ENCODE data around the gene BRD3.
"Not testable (repeated sequence)": the region's sequence is repeated elsewhere in the genome, so short reads cannot be mapped to it uniquely, and the experiment has no call there.

Gene BRD3

GRCh38 chr9:134075689-134076088 is 7.9 kb upstream of the BRD3 start:
- H3K4me1 Mint-ChIP-seq (ENCODE audit: low read depth in 2 of 2); H3K9me3 Mint-ChIP-seq; H3K4me3 Mint-ChIP-seq; DNase-seq; H3K27ac Mint-ChIP-seq; H3K36me3 Mint-ChIP-seq (ENCODE audit: insufficient read depth); ATAC-seq (replicated peaks): not testable (repeated sequence)
- H3K27me3 Mint-ChIP-seq: peaks cover 36 to 47% of the 10 kb centered on the region in 2 donors

DNA sequence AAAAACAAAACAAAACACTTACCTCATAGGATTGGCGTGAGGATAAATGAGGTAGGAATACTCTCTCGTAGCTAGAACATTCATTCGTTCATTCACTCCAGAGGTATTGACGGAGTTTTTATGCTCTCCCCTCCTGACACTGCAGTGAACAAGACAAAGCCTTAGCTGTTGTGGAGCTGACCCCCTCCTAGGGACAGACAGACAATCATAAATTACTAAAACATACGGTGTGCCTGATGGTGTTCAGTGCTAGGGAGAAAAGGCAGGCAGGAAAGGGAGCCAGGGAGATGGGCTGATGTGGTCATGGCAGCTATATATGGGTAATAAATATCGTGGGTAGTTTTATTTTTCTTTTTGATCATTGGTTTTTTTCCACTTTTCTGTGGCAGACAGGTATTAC is 5.7 kb upstream of the BRD3 start:
- Mint-ChIP-seq H3K27me3 (peaks cover 27 to 53% of the 10 kb centered on the region in 2 donors), H3K9me3 (no peaks in the 10 kb centered on the region), H3K27ac (no peak overlapping the region), H3K36me3 (ENCODE audit: insufficient read depth) (peaks cover 11% of the 10 kb centered on the region), H3K4me1 (ENCODE audit: low read depth in 2 of 2) (peaks cover 0 to 9% of the 10 kb centered on the region in 2 donors), H3K4me3 (no peak overlapping the region)
- ATAC-seq (replicated peaks) (no peak), DNase-seq (no peak)

GRCh38 chr9:134072683-134073082 is 4.9 kb upstream of the BRD3 start:
- not testable (repeated sequence) for H3K4me3 Mint-ChIP-seq

DNA sequence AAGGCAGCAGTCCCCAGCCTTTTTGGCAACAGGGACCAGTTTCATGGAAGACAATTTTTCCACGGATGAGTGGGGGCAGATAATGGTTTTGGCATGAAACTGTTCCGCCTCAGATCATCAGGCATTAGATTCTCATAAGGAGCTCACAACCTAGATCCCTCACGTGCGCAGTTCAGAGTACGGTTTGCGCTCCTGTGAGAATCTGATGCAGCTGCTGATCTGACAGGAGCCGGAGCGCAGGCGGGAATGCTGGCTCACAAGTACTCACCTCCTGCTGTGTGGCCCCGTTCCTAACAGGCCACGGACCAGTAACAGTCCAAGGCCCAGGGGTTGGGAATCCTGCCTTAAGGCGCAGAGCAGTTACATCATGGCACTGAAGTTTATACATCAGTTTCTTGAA is 3.3 kb upstream of the BRD3 start:
- H3K27ac Mint-ChIP-seq: peak overlapping the region in 1 of 2 donors; percentile 55
- no peak for DNase-seq
- H3K4me1 Mint-ChIP-seq (ENCODE audit: low read depth in 2 of 2): peaks cover 5 to 13% of the 10 kb centered on the region in 2 donors
- no peak overlapping the region for H3K4me3 Mint-ChIP-seq
- peaks cover 27 to 42% of the 10 kb centered on the region in 2 donors for H3K27me3 Mint-ChIP-seq
- H3K36me3 Mint-ChIP-seq (ENCODE audit: insufficient read depth): peaks cover 21% of the 10 kb centered on the region
- no peaks in the 10 kb centered on the region for H3K9me3 Mint-ChIP-seq
- no peak for ATAC-seq (replicated peaks)

More at GRCh38 chr9:134072683-134073082, 4.9 kb upstream of the BRD3 start:
- not testable (repeated sequence) for ATAC-seq (replicated peaks); H3K27ac Mint-ChIP-seq; DNase-seq; H3K9me3 Mint-ChIP-seq; H3K4me1 Mint-ChIP-seq (ENCODE audit: low read depth in 2 of 2)
- peaks cover 11% of the 10 kb centered on the region for H3K36me3 Mint-ChIP-seq (ENCODE audit: insufficient read depth)
- peaks cover 27 to 51% of the 10 kb centered on the region in 2 donors for H3K27me3 Mint-ChIP-seq

DNA sequence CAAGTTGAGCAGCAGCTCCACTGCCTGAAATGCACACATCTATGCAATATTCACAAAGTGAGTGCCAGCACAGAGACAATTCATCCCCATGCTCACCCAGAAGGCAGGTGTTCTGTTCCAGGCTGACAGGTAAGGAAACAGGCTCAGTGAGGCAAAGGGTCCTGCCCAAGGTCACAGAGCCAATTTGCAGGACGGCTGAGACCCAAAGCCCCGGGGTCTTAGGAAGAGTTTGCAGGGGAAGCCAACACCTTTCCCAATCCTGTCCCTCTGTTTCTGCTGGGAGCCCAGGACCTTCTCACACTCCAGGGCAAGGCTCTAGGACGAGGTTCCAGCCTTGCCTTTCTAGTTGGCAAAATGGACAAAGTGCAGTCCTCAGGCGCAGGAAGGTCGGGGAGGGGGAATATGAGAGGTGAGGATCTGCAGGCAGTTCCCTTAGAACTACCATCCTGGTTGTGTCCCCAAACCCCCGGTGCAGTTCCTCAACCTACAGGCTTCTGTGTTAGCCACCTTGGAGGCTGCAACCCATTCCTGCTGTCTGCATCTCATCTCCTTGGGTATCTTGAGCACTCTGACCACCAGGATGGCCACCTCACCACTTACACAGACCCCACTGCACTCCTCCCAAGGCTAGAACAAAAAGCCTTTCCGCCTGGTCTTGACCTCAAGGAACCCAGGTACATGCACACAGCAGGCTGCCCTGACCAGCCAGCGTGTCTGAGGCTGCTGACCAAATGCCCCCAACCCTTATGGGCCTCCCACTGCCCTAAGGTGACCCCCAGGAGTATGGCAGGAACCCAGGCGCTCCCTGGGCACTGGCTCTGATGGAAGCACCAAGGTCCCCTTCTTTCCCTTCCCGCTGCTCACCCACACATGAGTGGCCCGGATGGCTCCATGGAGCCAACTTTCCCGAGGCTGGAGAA is 1.9 kb upstream of the BRD3 start:
- Mint-ChIP-seq H3K27ac (peak overlapping the region; percentile 92 to 94), H3K4me3 (peak overlapping the region; percentile 83 to 87), H3K4me1 (ENCODE audit: low read depth in 2 of 2) (peaks cover 16 to 25% of the 10 kb centered on the region in 2 donors), H3K27me3 (peaks cover 26 to 42% of the 10 kb centered on the region in 2 donors), H3K36me3 (ENCODE audit: insufficient read depth) (peaks cover 26% of the 10 kb centered on the region), H3K9me3 (no peaks in the 10 kb centered on the region)
- no peak for DNase-seq
- ATAC-seq (replicated peaks): no peak

DNA sequence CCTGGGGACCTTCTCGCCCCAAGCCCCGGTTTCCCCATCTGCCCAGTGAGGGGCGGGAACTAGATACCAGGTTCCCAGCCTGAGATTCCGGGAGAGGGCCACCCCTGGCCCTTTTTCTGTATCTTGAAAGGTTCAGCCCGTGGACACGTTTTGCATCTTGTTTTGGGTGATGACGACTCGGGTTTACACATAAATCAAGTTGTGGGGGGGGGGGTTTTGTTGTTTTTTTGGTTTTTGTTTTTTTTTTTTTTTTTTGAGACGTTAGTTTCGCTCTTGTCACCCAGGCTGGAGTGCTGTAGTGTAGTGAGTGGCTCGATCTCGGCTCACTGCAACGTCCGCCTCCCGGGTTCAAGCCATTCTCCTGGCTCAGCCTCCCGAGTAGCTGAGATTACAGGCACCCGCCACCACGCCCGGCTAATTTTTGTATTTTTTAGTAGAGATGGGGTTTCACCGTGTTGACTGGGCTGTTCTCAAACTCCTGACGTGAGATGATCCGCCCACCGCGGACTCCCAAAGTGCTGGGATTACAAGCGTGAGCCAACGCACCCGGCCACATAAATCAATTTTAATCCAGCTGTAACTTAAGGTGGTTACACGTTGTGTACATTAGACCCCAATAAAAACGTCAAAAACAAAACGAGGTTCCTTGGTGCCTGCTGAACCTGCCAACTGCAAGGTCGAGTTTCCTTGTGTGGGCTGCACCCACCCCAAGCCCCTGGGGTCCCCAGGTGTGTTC is 1.1 kb upstream of the BRD3 start:
- peaks cover 26% of the 10 kb centered on the region for H3K36me3 Mint-ChIP-seq (ENCODE audit: insufficient read depth)
- ATAC-seq (replicated peaks) (peak; percentile 11), DNase-seq (peak in 1 of 3 experiments; percentile 13)
- H3K27me3 Mint-ChIP-seq: peaks cover 19 to 39% of the 10 kb centered on the region in 2 donors
- no peaks in the 10 kb centered on the region for H3K9me3 Mint-ChIP-seq
- peak overlapping the region; percentile 83 to 87 for H3K4me3 Mint-ChIP-seq
- H3K4me1 Mint-ChIP-seq (ENCODE audit: low read depth in 2 of 2): peaks cover 20 to 28% of the 10 kb centered on the region in 2 donors
- peak overlapping the region; percentile 92 to 94 for H3K27ac Mint-ChIP-seq

GRCh38 chr9:134066913-134067851 is 644 bp downstream of the BRD3 start:
- Mint-ChIP-seq H3K4me1 (ENCODE audit: low read depth in 2 of 2) (peaks cover 29 to 39% of the 10 kb centered on the region in 2 donors), H3K36me3 (ENCODE audit: insufficient read depth) (peaks cover 26% of the 10 kb centered on the region), H3K4me3 (peak overlapping the region; percentile 89 to 93), H3K27me3 (peaks cover 15 to 23% of the 10 kb centered on the region in 2 donors), H3K27ac (peak overlapping the region; percentile 88 to 93), H3K9me3 (no peaks in the 10 kb centered on the region)
- peak; percentile 30 to 39 (median 38) for DNase-seq
- ATAC-seq (replicated peaks): peak; percentile 10

DNA sequence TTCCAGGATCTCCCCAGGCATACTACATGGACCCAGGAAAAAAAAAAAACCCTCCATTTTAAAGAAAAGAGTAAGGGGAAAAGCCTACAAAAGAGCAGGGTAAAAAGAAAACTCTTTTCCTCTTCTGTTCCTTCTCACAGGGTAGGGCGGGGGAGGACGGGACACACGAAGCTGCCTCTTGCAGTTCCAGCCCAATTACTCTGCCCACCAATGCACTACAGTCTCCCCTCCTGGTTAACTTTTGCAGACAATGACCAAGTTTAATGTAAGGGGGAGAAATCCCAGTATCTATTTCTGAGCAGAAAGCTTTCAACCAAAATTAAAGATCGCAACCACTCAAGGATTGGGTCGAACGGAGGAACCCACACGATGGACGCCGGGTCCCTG is 1.3 kb downstream of the BRD3 start:
- Mint-ChIP-seq H3K36me3 (ENCODE audit: insufficient read depth) (peaks cover 24% of the 10 kb centered on the region), H3K9me3 (no peaks in the 10 kb centered on the region), H3K27me3 (peaks cover 9 to 19% of the 10 kb centered on the region in 2 donors), H3K4me1 (ENCODE audit: low read depth in 2 of 2) (peaks cover 29 to 40% of the 10 kb centered on the region in 2 donors), H3K27ac (peak overlapping the region; percentile 88 to 93), H3K4me3 (peak overlapping the region; percentile 89 to 93)
- ATAC-seq (replicated peaks) (no peak), DNase-seq (no peak)

- H3K36me3 Mint-ChIP-seq (ENCODE audit: insufficient read depth): peaks cover 27% of the 10 kb centered on the region
- peaks cover 35 to 44% of the 10 kb centered on the region in 2 donors for H3K4me1 Mint-ChIP-seq (ENCODE audit: low read depth in 2 of 2)
- H3K9me3 Mint-ChIP-seq: no peaks in the 10 kb centered on the region
- H3K27me3 Mint-ChIP-seq: peaks cover 4 to 14% of the 10 kb centered on the region in 2 donors
- DNase-seq (peak; percentile 41 to 50 (median 49)), ATAC-seq (replicated peaks) (peak; percentile 23)
- peak overlapping the region; percentile 89 to 93 for H3K4me3 Mint-ChIP-seq
- H3K27ac Mint-ChIP-seq: peak overlapping the region; percentile 88 to 93
Measured at GRCh38 chr9:134065612-134066419, 2.0 kb downstream of the BRD3 start.

GRCh38 chr9:134064711-134065110 is 3.1 kb downstream of the BRD3 start:
- Mint-ChIP-seq H3K9me3 (no peaks in the 10 kb centered on the region), H3K4me3 (peak overlapping the region; percentile 89 to 93), H3K36me3 (ENCODE audit: insufficient read depth) (peaks cover 27% of the 10 kb centered on the region), H3K27ac (peak overlapping the region in 1 of 2 donors; percentile 88), H3K27me3 (peaks cover 0 to 3% of the 10 kb centered on the region in 2 donors), H3K4me1 (ENCODE audit: low read depth in 2 of 2) (peaks cover 42 to 49% of the 10 kb centered on the region in 2 donors)
- DNase-seq: no peak
- ATAC-seq (replicated peaks): no peak

- no peak for DNase-seq
- ATAC-seq (replicated peaks): no peak
- no peak overlapping the region for H3K27ac Mint-ChIP-seq
- peaks cover 22% of the 10 kb centered on the region for H3K36me3 Mint-ChIP-seq (ENCODE audit: insufficient read depth)
- no peaks in the 10 kb centered on the region for H3K9me3 Mint-ChIP-seq
- no peak overlapping the region for H3K4me3 Mint-ChIP-seq
- peaks cover 46% of the 10 kb centered on the region in 2 donors for H3K4me1 Mint-ChIP-seq (ENCODE audit: low read depth in 2 of 2)
- no peaks in the 10 kb centered on the region for H3K27me3 Mint-ChIP-seq
Measured at GRCh38 chr9:134063571-134064450, 4.0 kb downstream of the BRD3 start.
